Heart right ventricle (tissue), 16 donors: ENCODE data around the gene CFDP1. TPM values are rescaled to one million over a fixed set of nuclear protein-coding genes. Genes with fewer than 3 reads are reported as not detected.

Source experiments
- ATAC-seq, 8 donors: fragments of 200-7000 bp; cut with Tn5 transposase; one replicate each; pipeline ENCODE4 v1.9.1; 2020; ENCODE audit warnings: mild to moderate bottlenecking in 8 of 8, moderate library complexity in 8 of 8, moderate number of reproducible peaks in 1 of 8
- DNase-seq, 2 donors: peaks; one replicate each; pipeline ENCODE4 v3.0.0-alpha.2; 2020
- H3K27ac ChIP-seq, 10 donors: fragments of 200-600 bp; sonication (generic) in 2 of 10; one replicate each; pipeline versions ENCODE4 v1.5.0 to v1.8.0; 2020 to 2022; ENCODE audit warnings: mild to moderate bottlenecking in 3 of 10
- H3K27me3 ChIP-seq, 7 donors: fragments of 200-600 bp; one replicate each; pipeline ENCODE4 v1.8.0; 2021 to 2022; ENCODE audit warnings: mild to moderate bottlenecking in 2 of 7
- H3K36me3 ChIP-seq, 9 donors: fragments of 200-600 bp; sonication (generic) in 1 of 9; one replicate each; pipeline versions ENCODE4 v1.5.0 to v1.8.0; 2020 to 2022; ENCODE audit warnings: mild to moderate bottlenecking in 2 of 9
- H3K4me1 ChIP-seq, 9 donors: fragments of 200-600 bp; sonication (generic) in 1 of 9; one replicate each; pipeline versions ENCODE4 v1.5.0 to v1.8.0; 2020 to 2022; ENCODE audit warnings: mild to moderate bottlenecking in 4 of 9
- H3K4me3 ChIP-seq, 10 donors: fragments of 200-600 bp; sonication (generic) in 2 of 10; one replicate each; pipeline versions ENCODE4 v1.5.0 to v1.8.0; 2020 to 2022; ENCODE audit warnings: mild to moderate bottlenecking in 7 of 10, moderate library complexity in 2 of 10
- H3K9me3 ChIP-seq, 11 donors: fragments of 200-600 bp in 10 of 11; sonication (generic) in 2 of 11; one replicate each; pipeline versions ENCODE4 v1.5.0 to v1.8.0; 2013 to 2022; ENCODE audit warnings: mild to moderate bottlenecking in 2 of 11, control low read depth in 1 of 11, moderate library complexity in 1 of 11
- WGBS, 2 donors: extraction: QIAGEN DNeasy Blood & Tissue Kit; methylation state at CpG; one replicate each; pipeline ENCODE4 v1.1.7; 2013; ENCODE audit warnings: inconsistent platforms in 1 of 2; 5-methylcytosine and 5-hydroxymethylcytosine counted together
- intact Hi-C, 10 donors: fragments of 100-400 bp; cut with DNase I; formaldehyde crosslinking; loops; one replicate each; pipeline versions ENCODE4 v1.11.1 to v1.14.2; 2022
- polyA plus RNA-seq, 2 donors: library from polyadenylated mRNA; stranded (reverse); fragments of 200-250 nt; gene quantifications; one replicate each; pipeline ENCODE4 v1.2.3, GENCODE V29; 2013
- total RNA-seq, 10 donors: library from RNA; stranded (reverse); fragmentation: NEBNext Ultra II Directional in 3 of 10; extraction: Animal tissue kit (Norgen Biotek cat#: 25700) in 3 of 10; gene quantifications; one replicate each; pipeline versions ENCODE4 v1.2.1 to v1.2.4, GENCODE V29; 2021 to 2023
- TF ChIP-seq, protein P1 (sequence below), 9 donors: fragments of 200-600 bp; sonication (generic) in 2 of 9; IDR thresholded peaks; one replicate each; pipeline versions ENCODE4 v1.5.0 to v1.8.0; 2021 to 2022; ENCODE audit warnings: antibody characterized with exemption in 9 of 9, mild to moderate bottlenecking in 5 of 9, moderate library complexity in 1 of 9
- donor health status: Arrhythmogenic right ventricular cardiomyopathy.
- donor health status: ischemic (EF 13 %, LVEDD 7.1; RV severe dilation, severe dysfunction).
- donor health status: healthy with polysubstance abuse.
- donor health status: DM: no; HTN: yes; CAD: no.
- donor health status: DM: no; HTN: no; CAD: no.
- donor health status: ischemic (EF 25% LVEDD 6.9; RV normal size, moderate dysfunction).
- donor health status: ischemic (EF 25% LVEDD 5.7; RV mildly dilated, moderate dysfunction).
- donor health status: healthy.
- donor health status: DM: yes; HTN: yes; CAD: no.
- donor health status: Ischemic cardiomyopathy.
- donor health status: ischemic (EF 35%, LVEDD 5.7; RV mildly dilated, moderate dysfunction).
- donor health status: nonischemic (EF 11% LVEDD 7.7; RV severe dilation, severe dysfunction).
- donor health status: DM: yes; HTN: yes; CAD: no.
- donor health status: PGD.
- donor health status: ischemic (EF 29% LVEDD 5.4; RV normal size, mild dysfunction).
- donor health status: nonischemic (EF 23%, LVEDD 6.1; RV moderate dilation, normal function).

The CFDP1 gene
- total and polyA plus RNA-seq, 12 donors = 19.0 to 63.6 (median 25.0) TPM

- peaks cover 0 to 67% (median 0%) of the 10 kb centered on the region in 7 donors for H3K27me3 ChIP-seq
- WGBS, 2 donors = 0% methylated on average over 50 to 59 of the region's 59 CpGs
- TF ChIP-seq, protein P1, sequence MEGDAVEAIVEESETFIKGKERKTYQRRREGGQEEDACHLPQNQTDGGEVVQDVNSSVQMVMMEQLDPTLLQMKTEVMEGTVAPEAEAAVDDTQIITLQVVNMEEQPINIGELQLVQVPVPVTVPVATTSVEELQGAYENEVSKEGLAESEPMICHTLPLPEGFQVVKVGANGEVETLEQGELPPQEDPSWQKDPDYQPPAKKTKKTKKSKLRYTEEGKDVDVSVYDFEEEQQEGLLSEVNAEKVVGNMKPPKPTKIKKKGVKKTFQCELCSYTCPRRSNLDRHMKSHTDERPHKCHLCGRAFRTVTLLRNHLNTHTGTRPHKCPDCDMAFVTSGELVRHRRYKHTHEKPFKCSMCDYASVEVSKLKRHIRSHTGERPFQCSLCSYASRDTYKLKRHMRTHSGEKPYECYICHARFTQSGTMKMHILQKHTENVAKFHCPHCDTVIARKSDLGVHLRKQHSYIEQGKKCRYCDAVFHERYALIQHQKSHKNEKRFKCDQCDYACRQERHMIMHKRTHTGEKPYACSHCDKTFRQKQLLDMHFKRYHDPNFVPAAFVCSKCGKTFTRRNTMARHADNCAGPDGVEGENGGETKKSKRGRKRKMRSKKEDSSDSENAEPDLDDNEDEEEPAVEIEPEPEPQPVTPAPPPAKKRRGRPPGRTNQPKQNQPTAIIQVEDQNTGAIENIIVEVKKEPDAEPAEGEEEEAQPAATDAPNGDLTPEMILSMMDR (IDR thresholded peaks at IDR 0.05) = no peak
- no peaks in the 10 kb centered on the region for H3K9me3 ChIP-seq
- H3K27ac ChIP-seq = peak overlapping the region; percentile 91 to 98 (median 96)
- intact Hi-C loops = loop anchor here in 1 of 10 donors (5.0 kb wide), 1 partner anchor 56 kb away; no protein-coding TSS in a partner anchor
- DNase-seq (peak in 1 of 2 donors; percentile 50), ATAC-seq (peak in 4 of 8 donors; percentile 3 to 11 (median 8))
- H3K4me3 ChIP-seq = peak overlapping the region; percentile 73 to 99 (median 85)
- no peaks in the 10 kb centered on the region for H3K36me3 ChIP-seq
- peaks cover 71 to 94% (median 89%) of the 10 kb centered on the region in 9 donors for H3K4me1 ChIP-seq
Observed at GRCh38 chr16:75250809-75251279, 182.5 kb downstream of the CFDP1 start.

GRCh38 chr16:75250089-75250808 lies 183.1 kb downstream of the CFDP1 start:
- Histone ChIP-seq H3K9me3 (no peaks in the 10 kb centered on the region), H3K4me3 (peak overlapping the region; percentile 73 to 99 (median 85)), H3K4me1 (peaks cover 71 to 94% (median 90%) of the 10 kb centered on the region in 9 donors), H3K36me3 (no peaks in the 10 kb centered on the region), H3K27ac (peak overlapping the region; percentile 91 to 98 (median 96)), H3K27me3 (peaks cover 0 to 62% (median 0%) of the 10 kb centered on the region in 7 donors)
- TF ChIP-seq, protein P1 (IDR thresholded peaks at IDR 0.05) = no peak
- ATAC-seq (peak in 7 of 8 donors; percentile 6 to 57 (median 23)), DNase-seq (peak; percentile 62 to 64)
- intact Hi-C loops = loop anchor here in 1 of 10 donors (5.0 kb wide), 1 partner anchor 57 kb away; no protein-coding TSS in a partner anchor
- WGBS, 2 donors = 3 to 5% methylated on average over 29 of the region's 29 CpGs

DNA sequence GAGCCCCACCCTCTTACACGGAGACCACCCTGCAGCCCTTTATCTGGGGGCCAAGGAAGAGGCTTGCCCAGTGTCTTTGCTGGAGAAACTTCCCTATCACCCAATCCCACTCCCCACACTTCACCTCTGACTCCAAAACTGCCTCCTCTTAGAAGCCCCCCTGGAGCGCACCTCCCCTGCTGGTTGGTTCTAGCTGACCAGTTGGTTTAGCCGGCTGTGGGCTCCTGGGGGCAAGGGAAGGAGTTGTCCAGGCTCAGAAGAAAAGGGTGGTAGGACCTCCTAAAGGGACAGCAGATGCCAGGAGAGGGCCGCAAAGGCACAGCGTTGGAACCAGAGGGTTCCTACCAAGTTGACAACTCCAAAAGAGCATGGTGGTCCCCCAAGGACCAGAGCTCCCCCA lies 183.9 kb downstream of the CFDP1 start:
- DNase-seq (no peak), ATAC-seq (no peak)
- intact Hi-C loops = no loop called here
- peak overlapping the region; percentile 91 to 98 (median 96) for H3K27ac ChIP-seq
- 62 to 64% methylated on average over 5 of the region's 5 CpGs for WGBS, 2 donors
- H3K4me3 ChIP-seq = peak overlapping the region; percentile 73 to 99 (median 85)
- H3K36me3 ChIP-seq = no peaks in the 10 kb centered on the region
- H3K4me1 ChIP-seq = peaks cover 71 to 94% (median 90%) of the 10 kb centered on the region in 9 donors
- TF ChIP-seq, protein P1 (IDR thresholded peaks at IDR 0.05) = no peak
- H3K9me3 ChIP-seq = no peaks in the 10 kb centered on the region
- H3K27me3 ChIP-seq = peaks cover 0 to 53% (median 0%) of the 10 kb centered on the region in 7 donors

- no peak for ATAC-seq
- Histone ChIP-seq H3K9me3 (no peaks in the 10 kb centered on the region), H3K27ac (peak overlapping the region; percentile 91 to 98 (median 96)), H3K4me1 (peaks cover 74 to 94% (median 90%) of the 10 kb centered on the region in 9 donors), H3K27me3 (peaks cover 0 to 47% (median 0%) of the 10 kb centered on the region in 7 donors), H3K36me3 (peaks cover 0 to under 1% (median 0%) of the 10 kb centered on the region in 9 donors), H3K4me3 (peak overlapping the region in 5 of 10 donors; percentile 20 to 99 (median 86))
- DNase-seq = no peak
- WGBS, 2 donors = 40 to 43% methylated on average over 17 of the region's 17 CpGs
- TF ChIP-seq, protein P1 (IDR thresholded peaks at IDR 0.05) = no peak
- intact Hi-C loops = no loop called here
Observed at GRCh38 chr16:75248536-75249380, 184.5 kb downstream of the CFDP1 start.
